ENCODE measurements around the gene SLAMF6.

- TF ChIP-seq CTCF (IDR thresholded peaks at IDR 0.05; ENCODE audit: low read depth, low read length, missing input control) (no peak), NR2F2 (IDR thresholded peaks at IDR 0.05) (no peak), RXRA (IDR thresholded peaks at IDR 0.05) (no peak), MAX (IDR thresholded peaks at IDR 0.05) (no peak), RAD21 (IDR thresholded peaks at IDR 0.05) (no peak), HNF4A (conservative IDR thresholded peaks at IDR 0.05) (no peak), TAF1 (conservative IDR thresholded peaks at IDR 0.05) (no peak), FOXA1 (IDR thresholded peaks at IDR 0.05) (no peak), GABPA (IDR thresholded peaks at IDR 0.05 in 1 of 2, conservative IDR thresholded peaks at IDR 0.05 in 1 of 2) (no peak), REST (IDR thresholded peaks at IDR 0.05) (no peak), ZBTB33 (IDR thresholded peaks at IDR 0.05) (no peak), ATF3 (IDR thresholded peaks at IDR 0.05) (no peak), JUND (IDR thresholded peaks at IDR 0.05) (no peak), YY1 (IDR thresholded peaks at IDR 0.05) (no peak)
Measured at GRCh38 chr1:160548960-160549664, 26.1 kb upstream of the SLAMF6 start.

All from liver (tissue), 3 donors.